ENCODE measurements around the gene VPS13D.

DNA sequence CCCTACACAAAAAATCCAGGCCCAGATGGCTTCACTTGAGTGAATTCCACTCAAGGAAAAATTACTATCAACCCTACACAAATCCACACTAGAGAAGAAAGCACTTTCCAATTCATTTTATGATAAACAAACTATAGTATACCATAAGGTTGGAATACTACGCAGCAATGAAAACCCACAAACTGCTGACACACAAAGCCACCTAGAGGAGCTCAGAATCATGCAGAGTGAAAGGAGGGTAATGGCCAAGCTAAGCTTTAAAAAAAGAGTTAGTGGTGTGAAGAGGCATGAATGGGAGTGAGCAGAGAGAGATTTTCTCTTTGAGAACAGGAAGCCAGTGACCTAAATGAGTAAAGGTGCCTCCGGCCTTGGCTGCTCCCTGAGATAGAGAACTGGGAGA is 294.4 kb downstream of the VPS13D start:
- TF ChIP-seq, protein P1, sequence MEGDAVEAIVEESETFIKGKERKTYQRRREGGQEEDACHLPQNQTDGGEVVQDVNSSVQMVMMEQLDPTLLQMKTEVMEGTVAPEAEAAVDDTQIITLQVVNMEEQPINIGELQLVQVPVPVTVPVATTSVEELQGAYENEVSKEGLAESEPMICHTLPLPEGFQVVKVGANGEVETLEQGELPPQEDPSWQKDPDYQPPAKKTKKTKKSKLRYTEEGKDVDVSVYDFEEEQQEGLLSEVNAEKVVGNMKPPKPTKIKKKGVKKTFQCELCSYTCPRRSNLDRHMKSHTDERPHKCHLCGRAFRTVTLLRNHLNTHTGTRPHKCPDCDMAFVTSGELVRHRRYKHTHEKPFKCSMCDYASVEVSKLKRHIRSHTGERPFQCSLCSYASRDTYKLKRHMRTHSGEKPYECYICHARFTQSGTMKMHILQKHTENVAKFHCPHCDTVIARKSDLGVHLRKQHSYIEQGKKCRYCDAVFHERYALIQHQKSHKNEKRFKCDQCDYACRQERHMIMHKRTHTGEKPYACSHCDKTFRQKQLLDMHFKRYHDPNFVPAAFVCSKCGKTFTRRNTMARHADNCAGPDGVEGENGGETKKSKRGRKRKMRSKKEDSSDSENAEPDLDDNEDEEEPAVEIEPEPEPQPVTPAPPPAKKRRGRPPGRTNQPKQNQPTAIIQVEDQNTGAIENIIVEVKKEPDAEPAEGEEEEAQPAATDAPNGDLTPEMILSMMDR (IDR thresholded peaks at IDR 0.05), result no peak
- TF ChIP-seq POLR2AphosphoS5 (IDR thresholded peaks at IDR 0.05; ENCODE audit: insufficient read depth in 1 of 2, low read depth in 1 of 2), result no peak
- no peak for TF ChIP-seq POLR2A (IDR thresholded peaks at IDR 0.05)

Measured in vagina (tissue), 2 donors.